COR-L47 (cell line): ENCODE measurements around the gene BCL2L1.
"Not testable (repeated sequence)": the region's sequence is repeated elsewhere in the genome, so short reads cannot be mapped to it uniquely, and the experiment has no call there.

Experiments
- DNase-seq: peaks from one replicate; lab custom pipeline; 2025; lab: John Stamatoyannopoulos, UW

Gene BCL2L1

DNA sequence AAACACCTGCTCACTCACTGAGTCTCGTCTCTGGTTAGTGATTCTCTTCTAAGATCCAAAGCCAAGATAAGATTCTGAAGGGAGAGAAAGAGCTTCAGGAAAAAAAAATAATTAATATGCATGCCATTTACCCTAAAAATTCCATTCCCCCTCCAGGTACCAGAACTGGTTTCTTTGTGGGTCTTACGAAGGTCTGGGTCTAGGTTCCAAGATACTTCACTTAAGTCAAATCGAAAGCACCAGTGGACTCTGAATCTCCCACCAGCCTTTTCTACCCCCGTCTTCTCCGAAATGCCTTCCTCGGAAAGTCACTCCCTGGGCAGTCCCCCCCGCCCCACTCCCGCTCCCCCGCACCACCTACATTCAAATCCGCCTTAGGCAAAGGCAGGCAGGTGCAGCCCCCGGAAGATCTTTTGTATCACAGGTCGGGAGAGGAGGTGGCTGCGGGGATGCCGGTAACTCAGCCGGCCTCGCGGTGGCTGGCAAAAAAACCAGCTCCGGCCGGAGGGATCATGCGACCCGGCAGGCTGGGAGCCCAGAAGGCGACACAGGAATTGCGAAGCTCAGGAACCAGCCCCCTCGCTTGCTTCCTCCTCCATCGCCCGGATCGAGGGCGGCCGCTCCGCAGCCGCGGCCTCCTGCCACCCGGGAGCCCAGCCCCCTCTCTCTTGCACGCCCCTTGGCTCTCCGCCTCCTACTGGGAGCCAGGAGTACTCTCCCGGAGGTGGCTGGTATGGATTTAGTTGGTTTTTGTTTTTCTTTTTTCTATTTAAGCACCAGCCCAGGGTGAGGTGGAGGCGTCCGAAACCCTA lies at the start of gene BCL2L1:
Gene BCL2L1, minus strand, starts transcription at position 612 of the 812 bp plus-strand sequence. CDS start 650 bp downstream, outside the sequence.
- DNase-seq = peak; percentile 72

DNA sequence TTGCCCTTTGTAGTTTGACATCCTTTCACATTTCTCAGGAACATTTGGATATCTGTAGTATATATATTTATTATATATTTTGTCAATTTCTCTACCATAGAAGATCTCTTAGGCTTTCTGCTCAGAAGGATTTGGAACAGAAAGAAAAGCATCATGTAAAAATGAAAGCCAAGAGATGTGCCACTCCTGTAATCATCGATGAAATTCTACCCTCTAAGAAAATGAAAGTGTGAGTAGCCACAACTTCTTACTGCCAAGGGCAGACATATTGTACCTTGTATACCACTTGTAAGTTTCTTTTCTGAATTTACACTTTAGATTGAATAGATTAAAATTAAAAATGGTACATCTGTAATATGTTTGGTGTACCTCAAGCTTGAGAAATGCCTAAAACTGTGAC lies 47.6 kb upstream of the BCL2L1 start:
- no peak for DNase-seq

GRCh38 chr20:31769681-31770080 lies 47.0 kb upstream of the BCL2L1 start:
- no peak for DNase-seq

DNA sequence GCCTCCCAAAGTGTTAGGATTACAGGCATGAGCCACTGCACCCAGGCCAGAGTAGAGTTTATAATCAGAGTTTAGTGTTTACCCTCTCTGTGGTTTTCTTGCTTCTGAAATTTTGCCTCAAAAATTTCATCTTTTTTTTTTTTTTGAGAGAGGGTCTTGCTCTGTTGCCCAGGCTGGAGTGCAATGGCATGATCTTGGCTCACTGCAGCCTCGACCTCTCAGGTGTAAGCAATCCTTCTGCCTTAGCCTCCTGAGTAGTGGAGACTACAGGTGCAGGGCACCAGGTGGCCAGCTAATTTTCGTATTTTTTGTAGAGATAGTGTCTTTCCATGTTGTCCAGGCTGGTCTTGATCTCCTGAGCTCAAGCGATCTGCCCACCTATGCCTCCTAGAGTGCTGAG lies 45.1 kb upstream of the BCL2L1 start:
- no peak for DNase-seq

DNA sequence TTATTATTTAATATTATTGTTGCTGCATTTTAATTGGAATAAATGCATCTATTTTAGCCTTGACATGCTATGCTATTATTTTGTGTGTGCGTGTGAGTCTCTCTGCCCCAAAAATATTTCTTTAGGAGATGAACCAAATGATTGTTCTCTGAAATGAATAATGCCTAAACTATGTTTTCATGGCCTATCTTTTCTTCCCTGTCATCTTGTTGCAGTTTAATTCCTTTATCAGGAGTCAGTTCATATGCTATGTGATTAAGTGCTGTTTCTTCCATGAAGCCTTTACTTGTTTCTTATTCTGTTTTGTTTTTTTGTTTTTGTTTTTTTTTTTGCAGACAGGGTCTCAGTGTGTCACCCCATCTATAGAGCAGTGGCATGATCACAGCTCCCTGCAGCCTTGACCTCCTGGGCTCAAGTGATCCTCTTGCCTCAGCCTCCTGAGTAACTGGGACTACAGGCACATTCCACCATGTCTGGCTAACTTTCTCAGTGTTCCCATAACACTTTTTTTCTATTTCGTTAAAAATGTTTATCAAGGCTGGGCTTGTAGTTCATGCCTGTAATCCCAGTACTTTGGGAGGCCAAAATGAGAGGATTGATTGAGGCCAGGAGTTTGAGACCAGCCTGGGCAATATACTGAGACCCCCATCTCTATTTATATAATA lies 42.1 kb upstream of the BCL2L1 start:
- DNase-seq = no peak

GRCh38 chr20:31760519-31761240 lies 38.0 kb upstream of the BCL2L1 start:
- DNase-seq = no peak

- no peak for DNase-seq
Observed at GRCh38 chr20:31759836-31760518, 37.3 kb upstream of the BCL2L1 start.

DNA sequence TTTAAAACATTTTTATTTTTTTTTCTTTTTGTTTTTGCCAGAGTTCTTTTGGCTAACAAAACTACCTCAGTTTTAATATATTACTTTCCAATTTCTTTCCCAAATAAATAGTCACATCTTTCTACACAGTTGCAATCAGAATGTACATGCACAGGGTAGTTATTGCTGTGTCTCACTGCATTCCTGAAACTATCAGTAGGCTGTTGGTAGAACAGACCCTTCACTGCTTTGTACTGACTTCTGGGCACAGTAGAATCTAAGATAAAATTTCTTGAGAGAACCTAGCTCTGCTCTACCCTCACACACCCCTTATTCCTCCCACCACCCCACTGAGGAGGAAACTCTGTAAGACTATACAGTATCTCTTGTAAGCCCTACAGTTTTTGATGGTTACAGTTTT lies 36.3 kb upstream of the BCL2L1 start:
- no peak for DNase-seq

DNA sequence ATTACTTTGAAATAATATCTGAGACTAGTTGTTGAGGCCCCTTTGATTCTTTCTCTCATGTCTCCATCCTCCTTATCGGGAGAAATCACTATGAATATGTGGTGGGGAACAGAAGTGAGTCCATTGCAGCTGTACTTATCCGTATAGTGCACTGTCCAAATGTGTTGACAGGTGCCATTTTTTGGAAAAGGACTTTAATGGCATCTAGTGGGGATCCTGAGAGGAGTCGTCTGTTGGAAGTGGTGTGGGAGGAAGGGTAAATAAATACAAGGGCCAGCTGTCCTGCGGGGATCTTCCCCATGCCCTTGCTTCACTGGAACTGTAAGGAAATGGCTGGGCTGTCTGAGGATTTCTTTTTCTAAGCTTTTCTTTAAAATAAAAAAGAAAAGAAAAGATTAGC lies 35.9 kb upstream of the BCL2L1 start:
- no peak for DNase-seq

DNA sequence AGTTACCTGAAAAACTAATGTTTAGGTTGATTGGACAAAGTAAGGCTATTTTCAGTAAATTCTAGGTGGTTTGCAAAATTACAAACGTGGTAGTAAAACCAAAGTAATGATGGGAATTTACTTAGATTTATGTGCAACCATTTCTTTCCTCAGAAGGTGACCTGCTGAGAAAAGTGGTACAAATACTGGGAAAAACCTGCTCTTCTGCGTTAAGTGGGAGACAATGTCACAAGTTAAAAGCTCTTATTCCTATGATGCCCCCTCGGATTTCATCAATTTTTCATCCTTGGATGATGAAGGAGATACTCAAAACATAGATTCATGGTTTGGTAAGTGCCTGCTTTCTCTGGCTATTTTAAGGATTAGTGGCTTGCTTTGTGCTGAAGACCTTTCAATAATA lies 34.6 kb upstream of the BCL2L1 start:
- no peak for DNase-seq

GRCh38 chr20:31751126-31751525 lies 28.5 kb upstream of the BCL2L1 start:
- no peak for DNase-seq

- DNase-seq = no peak
Observed at GRCh38 chr20:31749223-31749622, 26.6 kb upstream of the BCL2L1 start.

DNA sequence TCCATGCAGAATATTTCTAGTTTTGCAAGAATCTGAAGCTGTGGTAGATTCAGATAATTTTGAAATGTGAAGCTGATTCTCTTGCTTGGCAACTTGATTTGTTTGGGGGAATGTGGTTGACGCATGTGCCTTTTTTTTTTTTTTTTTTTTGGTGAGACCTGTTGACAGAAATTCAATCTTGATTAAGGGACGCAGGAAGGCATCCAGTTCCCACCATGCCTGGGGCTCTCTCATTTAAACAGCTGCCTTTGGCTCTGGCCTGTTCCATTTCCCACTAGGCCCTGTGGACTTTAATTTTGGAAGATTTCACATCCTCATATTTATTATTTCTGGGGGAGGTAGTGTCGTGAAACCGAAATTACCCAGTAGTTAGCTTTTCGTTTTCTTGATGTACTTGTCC lies 25.0 kb upstream of the BCL2L1 start:
- no peak for DNase-seq

GRCh38 chr20:31747028-31747427 lies 24.4 kb upstream of the BCL2L1 start:
- DNase-seq = not testable (repeated sequence)

GRCh38 chr20:31746068-31746878 lies 23.6 kb upstream of the BCL2L1 start:
- no peak for DNase-seq

GRCh38 chr20:31740656-31741323 lies 18.1 kb upstream of the BCL2L1 start:
- DNase-seq = no peak

DNA sequence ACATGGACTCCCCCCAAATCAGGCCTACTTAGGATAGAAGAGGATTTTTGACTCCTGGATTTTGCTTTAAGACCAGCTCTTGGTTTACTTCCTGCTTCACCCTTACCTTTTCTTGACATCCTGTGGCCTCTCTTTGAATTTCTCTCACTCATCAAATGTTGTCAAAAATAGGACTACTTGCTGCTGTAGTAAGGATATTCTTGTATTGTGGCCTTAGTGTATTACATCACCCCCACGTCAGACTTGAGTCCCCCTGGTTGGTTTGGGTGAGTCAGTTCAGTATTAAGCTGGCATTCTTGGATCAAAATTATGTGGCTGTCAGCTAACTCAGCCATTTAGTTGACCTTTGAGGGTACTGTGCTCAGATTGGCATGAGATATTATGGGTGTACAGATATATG lies 17.5 kb upstream of the BCL2L1 start:
- DNase-seq = no peak

DNA sequence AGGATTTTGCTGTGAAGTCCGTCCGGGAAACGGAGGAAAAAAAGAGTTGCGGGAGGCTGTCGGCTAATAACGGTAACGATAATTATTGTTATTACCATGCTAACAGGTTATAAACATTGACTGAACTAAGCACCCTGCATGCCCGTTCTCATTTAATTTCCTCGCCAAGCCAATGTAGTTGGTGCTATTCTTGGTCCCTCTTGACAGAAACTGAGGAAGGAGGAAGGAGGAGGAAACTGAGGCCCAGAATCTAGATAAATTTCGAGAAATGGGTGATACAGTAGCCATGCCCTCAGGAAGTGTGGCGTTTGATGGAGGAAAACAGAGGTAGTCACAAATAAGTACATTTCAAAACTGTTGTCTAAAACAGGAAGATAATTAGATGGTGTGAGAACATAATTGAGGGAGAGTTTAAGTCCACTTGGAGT lies 16.9 kb upstream of the BCL2L1 start:
- DNase-seq = no peak

GRCh38 chr20:31738729-31739549 lies 16.3 kb upstream of the BCL2L1 start, which contains the start of gene TPX2:
TSS of gene TPX2 (plus strand) at chr20:31739290. CDS start at chr20:31757477, 18,187 bp downstream.
- peak; percentile 95 for DNase-seq

DNA sequence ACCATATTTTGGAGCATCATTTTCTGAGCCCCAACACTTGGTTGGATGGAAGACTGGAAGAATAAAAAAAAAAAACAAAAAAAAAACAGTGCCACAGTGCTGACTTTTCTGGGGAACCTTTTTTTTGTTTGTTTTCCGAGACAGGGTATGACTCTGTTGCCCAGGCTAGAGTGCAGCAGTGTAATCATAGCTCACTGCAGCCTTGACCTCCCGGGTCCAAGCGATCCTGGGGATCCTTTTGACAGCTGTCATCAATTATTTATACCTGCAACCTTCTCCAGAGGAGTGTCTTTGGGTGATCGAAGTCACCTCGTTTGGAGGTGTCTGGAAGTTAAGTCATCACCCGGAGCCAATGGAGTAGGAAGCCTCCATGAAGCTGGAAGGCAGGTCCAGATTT lies 8.7 kb upstream of the BCL2L1 start:
- DNase-seq = no peak
